HG03571 (cell line): ENCODE results near the gene IGF1R.

Experiments used
- ATAC-seq: cut with Tn5 transposase; IDR thresholded peaks from one replicate; pipeline ENCODE4 v1.9.1; 2021; ENCODE audit not compliant: unreplicated experiment

The IGF1R gene

GRCh38 chr15:98772895-98773294, 124.6 kb downstream of the IGF1R start:
- no peak for ATAC-seq

DNA sequence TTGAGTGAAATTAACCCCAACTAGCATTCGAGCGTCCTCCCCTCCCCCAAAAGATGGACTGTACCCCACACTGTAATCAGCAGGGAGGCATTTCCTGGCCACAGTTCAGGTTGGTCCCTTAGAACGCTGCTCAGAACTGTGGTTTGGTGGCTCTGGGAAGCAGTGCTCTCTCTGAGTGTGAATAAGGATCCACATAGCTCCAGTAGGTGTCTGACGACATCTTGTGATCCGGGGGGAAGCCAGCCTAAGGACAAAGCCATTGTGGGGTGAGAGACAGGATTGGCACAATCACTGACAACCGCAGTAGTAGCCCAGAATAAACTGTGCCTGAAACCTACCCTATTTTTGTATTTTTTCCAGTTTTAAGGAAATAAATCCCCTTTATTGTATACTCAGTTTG, 125.3 kb downstream of the IGF1R start:
- no peak for ATAC-seq

DNA sequence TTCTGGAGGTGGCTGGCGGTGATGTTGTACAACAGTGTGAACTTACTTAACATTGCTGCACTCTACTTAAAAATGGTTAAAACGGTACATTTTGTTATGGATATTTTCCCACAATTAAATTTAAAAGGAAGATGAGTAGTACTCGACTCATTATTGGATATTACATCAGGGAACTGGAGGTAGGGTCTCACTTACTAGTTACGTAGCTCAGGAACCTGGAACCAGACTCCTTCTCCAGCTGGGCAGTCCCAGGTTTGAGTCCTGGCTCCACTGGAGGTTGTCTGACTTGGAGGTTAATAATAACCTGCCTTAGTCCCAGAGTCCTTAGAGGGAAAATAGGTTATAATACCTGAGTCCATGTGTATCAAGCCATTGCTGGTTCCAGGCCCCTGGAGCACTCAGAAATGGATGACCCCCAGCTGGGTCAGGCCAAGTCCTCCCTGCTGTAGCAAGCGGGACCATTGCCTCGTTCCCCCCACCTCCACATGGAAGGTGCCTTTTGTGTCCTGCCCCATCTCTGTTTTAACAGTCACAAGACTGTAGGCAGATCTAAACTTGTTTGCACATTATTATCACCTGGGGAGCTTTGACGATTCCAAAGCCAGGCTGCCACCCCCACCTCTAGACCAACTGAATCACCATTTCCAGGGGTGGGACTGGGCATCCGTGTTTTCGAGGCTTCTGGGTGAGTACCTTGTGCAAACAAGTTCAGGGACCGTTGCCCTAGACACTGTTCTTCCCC, 126.6 kb downstream of the IGF1R start:
- ATAC-seq, result no peak

- ATAC-seq, result no peak
These were observed 127.3 kb downstream of the IGF1R start for GRCh38 chr15:98775498-98776230.

- ATAC-seq, result no peak
These were observed 128.4 kb downstream of the IGF1R start for GRCh38 chr15:98776607-98777281.

DNA sequence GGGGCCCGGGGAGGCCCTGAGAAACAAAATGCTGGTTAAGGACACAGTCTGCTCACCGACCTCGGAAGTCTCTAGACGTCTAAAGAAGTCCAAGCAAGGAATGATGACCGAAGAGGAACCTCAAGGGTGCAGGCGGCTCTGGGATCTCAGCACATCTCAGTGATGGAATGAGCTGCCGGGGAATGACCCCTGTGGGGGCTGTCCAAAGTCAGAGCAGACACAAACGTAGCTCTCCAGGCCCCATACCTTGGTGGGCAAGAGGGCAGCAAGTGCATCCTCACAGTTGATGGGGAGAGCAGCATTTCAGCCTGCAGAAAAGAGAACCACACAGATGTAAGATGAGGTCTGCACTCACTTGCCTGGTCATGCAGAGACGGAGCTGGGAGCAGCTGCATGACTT, 129.1 kb downstream of the IGF1R start:
- ATAC-seq, result no peak

GRCh38 chr15:98778263-98778959, 130.1 kb downstream of the IGF1R start:
- ATAC-seq, result no peak

DNA sequence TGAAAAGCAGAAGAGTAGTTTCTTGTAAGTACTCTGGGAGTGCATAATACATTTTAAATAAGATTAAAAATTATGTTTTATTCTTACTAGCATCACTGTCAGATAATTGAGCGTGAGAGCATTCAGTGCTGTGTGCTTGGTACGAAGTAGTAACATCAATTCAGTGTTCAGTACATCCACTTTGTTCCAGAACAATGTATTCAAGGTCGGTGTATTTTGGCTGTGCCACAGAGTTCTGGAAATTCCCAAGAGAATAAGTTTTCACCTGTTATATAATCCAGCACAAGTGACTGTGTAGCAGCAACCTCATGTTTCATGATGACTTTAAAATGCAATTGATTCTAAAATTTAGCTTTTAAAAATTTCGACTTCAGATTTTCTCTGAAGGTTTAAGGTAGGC, 130.6 kb downstream of the IGF1R start:
- ATAC-seq, result no peak

DNA sequence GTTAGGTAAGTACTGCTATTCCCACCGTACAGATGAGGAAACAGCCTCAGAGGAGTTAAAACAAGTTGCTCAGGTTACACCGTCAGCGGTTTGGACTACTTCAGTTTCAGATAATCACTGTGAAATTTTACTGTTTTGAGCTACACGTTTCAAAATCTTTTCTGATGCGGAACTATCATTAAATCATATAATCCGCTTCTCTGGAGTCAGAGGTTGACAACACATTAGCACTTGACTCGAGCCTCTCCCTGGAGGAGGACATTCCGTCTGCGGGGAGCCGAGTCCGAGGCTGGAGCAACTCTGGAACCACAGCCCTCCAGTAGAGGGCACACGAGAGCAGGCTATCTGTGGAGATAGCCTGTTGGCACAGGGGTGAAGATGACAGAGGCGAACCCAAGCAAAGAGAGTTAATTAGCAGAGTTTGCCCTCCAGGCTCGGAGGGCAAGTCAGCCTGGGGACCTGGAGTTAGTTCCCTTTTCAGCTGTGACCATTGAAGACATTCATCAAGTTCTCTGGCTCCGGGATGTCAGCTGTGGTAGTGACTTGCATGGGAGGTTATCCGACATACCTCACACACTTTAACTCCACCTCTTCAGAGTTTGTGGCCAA, 131.2 kb downstream of the IGF1R start:
- ATAC-seq, result peak; percentile 75

GRCh38 chr15:98781838-98782237, 133.5 kb downstream of the IGF1R start:
- no peak for ATAC-seq

- ATAC-seq, result no peak
These were observed 134.5 kb downstream of the IGF1R start for GRCh38 chr15:98782801-98783200.

- ATAC-seq, result no peak
These were observed 137.1 kb downstream of the IGF1R start for GRCh38 chr15:98785431-98785806.

- ATAC-seq, result peak; percentile 79
These were observed 137.7 kb downstream of the IGF1R start for GRCh38 chr15:98785807-98786621.

GRCh38 chr15:98786717-98787116, 138.4 kb downstream of the IGF1R start:
- ATAC-seq, result no peak

DNA sequence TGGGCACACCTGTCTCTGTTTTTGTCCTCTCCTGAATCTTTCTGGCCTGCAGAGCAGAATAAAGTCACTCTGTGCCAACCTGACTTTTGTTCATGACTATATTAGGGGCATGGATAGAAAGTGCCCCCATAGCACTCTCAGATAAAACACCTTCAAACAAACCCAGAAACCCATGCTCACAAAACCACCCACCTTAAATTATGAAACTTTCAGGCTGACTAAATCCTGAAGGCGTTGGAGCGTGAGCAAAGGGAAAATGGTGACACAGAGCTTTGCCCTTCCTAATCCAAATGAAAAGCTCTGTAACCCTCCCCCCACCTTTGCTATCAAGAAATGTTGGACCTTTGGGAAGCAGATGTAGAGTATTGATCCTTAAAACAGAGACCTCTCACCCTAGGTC, 138.9 kb downstream of the IGF1R start:
- ATAC-seq, result no peak

DNA sequence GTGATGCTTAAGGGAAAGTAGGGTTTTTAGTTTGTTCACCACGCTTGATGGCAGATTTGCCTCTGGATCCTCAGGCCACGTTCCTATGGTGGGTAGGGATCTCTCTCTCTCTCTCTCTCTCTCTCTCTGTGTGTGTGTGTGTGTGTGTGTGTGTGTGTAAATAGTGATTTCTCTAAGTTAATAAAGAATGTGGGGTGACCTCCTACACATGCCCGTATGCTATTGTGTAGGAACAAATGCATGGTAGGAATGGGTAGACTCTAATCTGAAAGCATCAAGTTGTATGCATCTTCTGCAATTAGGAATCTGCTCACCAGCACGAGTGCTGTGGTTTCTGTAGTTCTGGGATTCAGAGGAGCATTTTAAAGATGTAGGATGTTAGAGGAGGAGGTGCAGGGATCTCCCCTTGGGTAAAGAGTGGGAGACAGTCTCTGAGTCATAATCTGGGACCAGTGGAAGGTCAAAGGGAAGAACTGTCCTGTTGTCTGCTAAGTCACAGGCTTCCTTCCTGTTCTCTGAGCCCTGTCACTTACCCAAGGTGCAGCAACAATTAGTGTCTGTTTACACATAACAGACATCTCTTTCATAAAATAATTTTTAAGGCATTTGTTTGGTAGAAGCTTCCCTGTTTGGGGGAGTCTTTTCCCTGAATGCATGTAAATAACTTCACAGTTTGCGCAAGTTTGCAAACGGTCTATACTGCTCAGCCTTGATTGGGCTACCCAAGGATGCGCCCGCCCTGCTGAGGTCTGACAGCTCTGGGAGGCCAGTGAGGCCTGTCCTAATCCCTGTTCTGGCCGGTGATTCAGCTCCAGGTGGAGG, 139.8 kb downstream of the IGF1R start:
- ATAC-seq, result no peak

DNA sequence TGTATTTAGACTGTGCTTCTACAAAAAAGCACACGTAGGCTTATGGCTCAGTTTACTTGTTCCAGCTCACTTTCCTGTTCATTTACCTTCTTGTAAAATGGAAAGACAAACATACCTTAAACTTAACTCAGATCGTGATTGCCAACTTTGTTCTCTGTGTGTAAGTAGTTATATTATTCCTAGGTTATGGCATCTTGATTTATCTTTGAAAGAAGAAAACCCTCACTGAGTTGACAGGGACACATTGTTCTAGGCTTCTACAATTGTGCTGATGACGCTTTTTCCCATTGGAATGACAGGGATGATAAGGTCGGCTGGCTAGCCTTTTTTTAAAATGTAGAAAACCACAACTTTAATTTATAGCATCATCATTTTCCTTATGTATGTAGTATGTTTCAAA, 140.7 kb downstream of the IGF1R start:
- no peak for ATAC-seq

- no peak for ATAC-seq
These were observed 141.9 kb downstream of the IGF1R start for GRCh38 chr15:98790270-98790669.

- no peak for ATAC-seq
These were observed 142.8 kb downstream of the IGF1R start for GRCh38 chr15:98791046-98791701.
